K562 (cell line): ENCODE measurements around the gene FLOT2. TPM values are rescaled to one million over a fixed set of nuclear protein-coding genes. Genes with fewer than 3 reads are reported as not detected.

Source experiments
- BHLHE40 ChIP-seq: IDR thresholded peaks from 2 replicates; pipeline ENCODE4 v1.6.1; 2011; ENCODE audit warnings: low read length, improper control_type of control experiment
- BRCA1 ChIP-seq, 2 experiments: fragments of 450-650 bp in 1 of 2; sonication (generic) in 1 of 2; formaldehyde crosslinking in 1 of 2; IDR thresholded peaks; 2 replicates each; pipeline versions ENCODE4 v1.5.0 to v1.6.1; 2017 to 2020; ENCODE audit warnings: mild to moderate bottlenecking in 1 of 2, missing genetic modification reagents in 1 of 2
- CTBP1 ChIP-seq: fragments of 450-650 bp; IDR thresholded peaks from 2 replicates; pipeline ENCODE4 v1.6.1; 2016; ENCODE audit warnings: borderline replicate concordance
- CXXC5 ChIP-seq: fragments of 250-450 bp; sonication (Bioruptor Pico); IDR thresholded peaks from 2 replicates; pipeline ENCODE4 v1.8.0; 2022; ENCODE audit warnings: inconsistent platforms, mild to moderate bottlenecking, moderate library complexity
- EP300 ChIP-seq: IDR thresholded peaks from 2 replicates; pipeline ENCODE4 v1.6.1; 2012; ENCODE audit warnings: low read length, improper control_type of control experiment
- FOSL1 ChIP-seq: fragments of 200-800 bp; sonication (Bioruptor generic); conservative IDR thresholded peaks from 2 replicates; pipeline ENCODE4 v1.6.1; 2016; ENCODE audit warnings: missing genetic modification characterization, missing compliant biosample characterization
- GATAD2A ChIP-seq: fragments of 450-650 bp; IDR thresholded peaks from 2 replicates; pipeline ENCODE4 v1.6.1; 2017
- SMAD3 ChIP-seq: fragments of 450-650 bp; formaldehyde crosslinking; conservative IDR thresholded peaks from 2 replicates; pipeline ENCODE4 v1.4.0; 2020; ENCODE audit warnings: mild to moderate bottlenecking
- ZNF444 ChIP-seq: fragments of 250-450 bp; sonication (Bioruptor Pico); IDR thresholded peaks from 2 replicates; pipeline ENCODE4 v1.4.0; 2020; ENCODE audit warnings: mild to moderate bottlenecking, moderate library complexity
- ZNF778 ChIP-seq: fragments of 450-650 bp; formaldehyde crosslinking; IDR thresholded peaks from 2 replicates; pipeline ENCODE4 v1.4.0; 2020; ENCODE audit warnings: mild to moderate bottlenecking, moderate library complexity
- polyA plus RNA-seq, 8 experiments: library from polyadenylated mRNA; depleted of rRNA in 4 of 8; stranded (reverse) in 5 of 8; unstranded in 3 of 8; fragments of >200 nt; fragmentation: Nextera tagmentation in 2 of 8; fragmentation: Illumina TruSeq in 1 of 8; extraction: Ambion mirVana in 2 of 8; extraction: Trizol in 1 of 8; gene quantifications; 2 replicates each; pipeline versions ENCODE4 v1.2.1 to v1.2.3, GENCODE V29; 2011 to 2014; ENCODE audit warnings: inconsistent platforms in 1 of 8, missing spikeins in 1 of 8
- total RNA-seq, 7 experiments: library from RNA; depleted of rRNA in 6 of 7; stranded (reverse); fragments of >200 nt in 6 of 7; fragmentation: Illumina TruSeq in 2 of 7; extraction: Trizol in 2 of 7; gene quantifications; 2 replicates each; pipeline versions ENCODE4 v1.2.1 to v1.2.3, GENCODE V29; 2011 to 2021; ENCODE audit warnings: low replicate concordance in 1 of 7
- TF ChIP-seq, protein P1 (sequence below): sonication (generic); formaldehyde crosslinking; IDR thresholded peaks from 2 replicates; pipeline ENCODE4 v1.8.0; 2022; ENCODE audit warnings: mild to moderate bottlenecking, missing genetic modification reagents
- TF ChIP-seq, protein P2 (sequence below), 2 experiments: fragments of 450-650 bp; IDR thresholded peaks; 2 replicates each; pipeline ENCODE4 v1.6.1; 2018; ENCODE audit warnings: mild to moderate bottlenecking in 2 of 2, low read depth in 1 of 2; ENCODE audit not compliant: partially characterized antibody in 2 of 2
- TF ChIP-seq, protein P3 (sequence below), 3 experiments: fragments of 200-800 bp in 1 of 3; sonication (Bioruptor generic) in 1 of 3; sonication (generic) in 1 of 3; formaldehyde crosslinking in 1 of 3; IDR thresholded peaks; 2 replicates each; pipeline versions ENCODE4 v1.6.1 to v1.8.0; 2016 to 2022; ENCODE audit warnings: mild to moderate bottlenecking in 2 of 3, missing compliant biosample characterization in 2 of 3, missing genetic modification characterization in 2 of 3, missing genetic modification reagents in 1 of 3
- TF ChIP-seq, protein P4 (sequence below): sonication (generic); formaldehyde crosslinking; IDR thresholded peaks from 2 replicates; pipeline ENCODE4 v1.8.0; 2023; ENCODE audit warnings: missing genetic modification reagents, mild to moderate bottlenecking, borderline replicate concordance
- TF ChIP-seq, protein P5 (sequence below): fragments of 250-450 bp; sonication (Bioruptor Pico); IDR thresholded peaks from 2 replicates; pipeline ENCODE4 v1.8.0; 2022; ENCODE audit warnings: moderate library complexity, mild to moderate bottlenecking, inconsistent platforms

Gene FLOT2
- total and polyA plus RNA-seq, 9 of the 15 experiments (the other 6 are each of a cell fraction or from before 2014, with no cell fraction given), result 17.5 to 138 (median 41.7) TPM

DNA sequence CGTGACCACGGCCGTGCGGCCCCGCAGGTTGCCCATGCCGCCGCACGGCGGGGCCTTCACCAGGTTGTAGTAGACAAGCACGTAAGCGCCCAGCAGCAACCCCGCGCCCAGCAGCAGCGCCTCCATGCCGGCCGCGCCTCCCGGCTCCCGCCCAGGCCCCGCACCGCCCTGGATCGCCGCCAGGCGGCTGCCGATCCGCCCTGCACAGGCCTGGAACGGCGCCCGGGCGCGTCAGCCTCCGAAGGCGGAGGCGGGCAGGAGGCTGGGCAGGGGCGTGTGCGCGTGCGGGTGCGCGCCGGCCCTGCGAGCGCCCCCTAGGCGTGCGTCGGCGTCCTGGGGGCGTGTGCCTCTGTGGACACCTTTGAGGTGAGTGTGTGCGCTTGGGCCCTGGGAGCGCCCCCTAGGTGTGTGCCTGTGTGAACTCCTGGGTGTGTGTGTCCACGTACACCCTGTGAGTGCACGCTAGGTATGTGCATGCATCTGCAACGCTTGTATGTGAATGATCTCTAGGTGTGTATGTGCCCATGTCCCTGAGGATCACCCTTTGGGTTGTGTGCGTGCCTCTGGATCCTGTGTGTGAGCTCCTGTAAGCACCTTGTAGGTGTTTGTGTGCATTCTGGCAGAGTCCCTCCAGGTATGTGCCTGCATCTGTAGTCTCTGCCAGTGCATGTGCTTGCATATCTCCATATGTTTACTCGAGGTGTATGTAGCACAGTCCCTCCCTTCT is 5.4 kb upstream of the FLOT2 start, which contains the start of gene DHRS13 (continued):
- TF ChIP-seq, protein P1, sequence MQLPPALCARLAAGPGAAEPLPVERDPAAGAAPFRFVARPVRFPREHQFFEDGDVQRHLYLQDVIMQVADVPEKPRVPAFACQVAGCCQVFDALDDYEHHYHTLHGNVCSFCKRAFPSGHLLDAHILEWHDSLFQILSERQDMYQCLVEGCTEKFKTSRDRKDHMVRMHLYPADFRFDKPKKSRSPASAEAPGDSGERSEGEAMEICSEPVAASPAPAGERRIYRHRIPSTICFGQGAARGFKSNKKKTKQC (CRISPR knock-in tag), result no peak; the same call in 1 of the 2 replicates
- TF ChIP-seq EP300, result peak; percentile 72
- no peak for TF ChIP-seq BRCA1 (IDR thresholded peaks at IDR 0.05)
- TF ChIP-seq BRCA1 (CRISPR knock-in tag; IDR thresholded peaks at IDR 0.05), result no peak
- TF ChIP-seq, protein P2, sequence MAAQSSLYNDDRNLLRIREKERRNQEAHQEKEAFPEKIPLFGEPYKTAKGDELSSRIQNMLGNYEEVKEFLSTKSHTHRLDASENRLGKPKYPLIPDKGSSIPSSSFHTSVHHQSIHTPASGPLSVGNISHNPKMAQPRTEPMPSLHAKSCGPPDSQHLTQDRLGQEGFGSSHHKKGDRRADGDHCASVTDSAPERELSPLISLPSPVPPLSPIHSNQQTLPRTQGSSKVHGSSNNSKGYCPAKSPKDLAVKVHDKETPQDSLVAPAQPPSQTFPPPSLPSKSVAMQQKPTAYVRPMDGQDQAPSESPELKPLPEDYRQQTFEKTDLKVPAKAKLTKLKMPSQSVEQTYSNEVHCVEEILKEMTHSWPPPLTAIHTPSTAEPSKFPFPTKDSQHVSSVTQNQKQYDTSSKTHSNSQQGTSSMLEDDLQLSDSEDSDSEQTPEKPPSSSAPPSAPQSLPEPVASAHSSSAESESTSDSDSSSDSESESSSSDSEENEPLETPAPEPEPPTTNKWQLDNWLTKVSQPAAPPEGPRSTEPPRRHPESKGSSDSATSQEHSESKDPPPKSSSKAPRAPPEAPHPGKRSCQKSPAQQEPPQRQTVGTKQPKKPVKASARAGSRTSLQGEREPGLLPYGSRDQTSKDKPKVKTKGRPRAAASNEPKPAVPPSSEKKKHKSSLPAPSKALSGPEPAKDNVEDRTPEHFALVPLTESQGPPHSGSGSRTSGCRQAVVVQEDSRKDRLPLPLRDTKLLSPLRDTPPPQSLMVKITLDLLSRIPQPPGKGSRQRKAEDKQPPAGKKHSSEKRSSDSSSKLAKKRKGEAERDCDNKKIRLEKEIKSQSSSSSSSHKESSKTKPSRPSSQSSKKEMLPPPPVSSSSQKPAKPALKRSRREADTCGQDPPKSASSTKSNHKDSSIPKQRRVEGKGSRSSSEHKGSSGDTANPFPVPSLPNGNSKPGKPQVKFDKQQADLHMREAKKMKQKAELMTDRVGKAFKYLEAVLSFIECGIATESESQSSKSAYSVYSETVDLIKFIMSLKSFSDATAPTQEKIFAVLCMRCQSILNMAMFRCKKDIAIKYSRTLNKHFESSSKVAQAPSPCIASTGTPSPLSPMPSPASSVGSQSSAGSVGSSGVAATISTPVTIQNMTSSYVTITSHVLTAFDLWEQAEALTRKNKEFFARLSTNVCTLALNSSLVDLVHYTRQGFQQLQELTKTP (IDR thresholded peaks at IDR 0.05; ENCODE audit: low read depth in 1 of 2, partially characterized antibody in 2 of 2), result peak in 1 of 2 experiments; percentile 74
- peak; percentile 99 for TF ChIP-seq CXXC5 (CRISPR knock-in tag)
- TF ChIP-seq SMAD3, result no peak
- TF ChIP-seq, protein P3, sequence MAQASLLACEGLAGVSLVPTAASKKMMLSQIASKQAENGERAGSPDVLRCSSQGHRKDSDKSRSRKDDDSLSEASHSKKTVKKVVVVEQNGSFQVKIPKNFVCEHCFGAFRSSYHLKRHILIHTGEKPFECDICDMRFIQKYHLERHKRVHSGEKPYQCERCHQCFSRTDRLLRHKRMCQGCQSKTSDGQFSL (CRISPR knock-in tag; IDR thresholded peaks at IDR 0.05), result 0 out of 2 replicates have a peak, but pooled peaks have one; percentile 51
- TF ChIP-seq, protein P3 (tag; IDR thresholded peaks at IDR 0.05), result no peak
- TF ChIP-seq CTBP1, result peak; percentile 100
- TF ChIP-seq BHLHE40, result peak; percentile 97
- TF ChIP-seq ZNF778 (CRISPR knock-in tag), result no peak
- no peak for TF ChIP-seq ZNF444
- TF ChIP-seq GATAD2A, result peak; percentile 93
- TF ChIP-seq, protein P4, sequence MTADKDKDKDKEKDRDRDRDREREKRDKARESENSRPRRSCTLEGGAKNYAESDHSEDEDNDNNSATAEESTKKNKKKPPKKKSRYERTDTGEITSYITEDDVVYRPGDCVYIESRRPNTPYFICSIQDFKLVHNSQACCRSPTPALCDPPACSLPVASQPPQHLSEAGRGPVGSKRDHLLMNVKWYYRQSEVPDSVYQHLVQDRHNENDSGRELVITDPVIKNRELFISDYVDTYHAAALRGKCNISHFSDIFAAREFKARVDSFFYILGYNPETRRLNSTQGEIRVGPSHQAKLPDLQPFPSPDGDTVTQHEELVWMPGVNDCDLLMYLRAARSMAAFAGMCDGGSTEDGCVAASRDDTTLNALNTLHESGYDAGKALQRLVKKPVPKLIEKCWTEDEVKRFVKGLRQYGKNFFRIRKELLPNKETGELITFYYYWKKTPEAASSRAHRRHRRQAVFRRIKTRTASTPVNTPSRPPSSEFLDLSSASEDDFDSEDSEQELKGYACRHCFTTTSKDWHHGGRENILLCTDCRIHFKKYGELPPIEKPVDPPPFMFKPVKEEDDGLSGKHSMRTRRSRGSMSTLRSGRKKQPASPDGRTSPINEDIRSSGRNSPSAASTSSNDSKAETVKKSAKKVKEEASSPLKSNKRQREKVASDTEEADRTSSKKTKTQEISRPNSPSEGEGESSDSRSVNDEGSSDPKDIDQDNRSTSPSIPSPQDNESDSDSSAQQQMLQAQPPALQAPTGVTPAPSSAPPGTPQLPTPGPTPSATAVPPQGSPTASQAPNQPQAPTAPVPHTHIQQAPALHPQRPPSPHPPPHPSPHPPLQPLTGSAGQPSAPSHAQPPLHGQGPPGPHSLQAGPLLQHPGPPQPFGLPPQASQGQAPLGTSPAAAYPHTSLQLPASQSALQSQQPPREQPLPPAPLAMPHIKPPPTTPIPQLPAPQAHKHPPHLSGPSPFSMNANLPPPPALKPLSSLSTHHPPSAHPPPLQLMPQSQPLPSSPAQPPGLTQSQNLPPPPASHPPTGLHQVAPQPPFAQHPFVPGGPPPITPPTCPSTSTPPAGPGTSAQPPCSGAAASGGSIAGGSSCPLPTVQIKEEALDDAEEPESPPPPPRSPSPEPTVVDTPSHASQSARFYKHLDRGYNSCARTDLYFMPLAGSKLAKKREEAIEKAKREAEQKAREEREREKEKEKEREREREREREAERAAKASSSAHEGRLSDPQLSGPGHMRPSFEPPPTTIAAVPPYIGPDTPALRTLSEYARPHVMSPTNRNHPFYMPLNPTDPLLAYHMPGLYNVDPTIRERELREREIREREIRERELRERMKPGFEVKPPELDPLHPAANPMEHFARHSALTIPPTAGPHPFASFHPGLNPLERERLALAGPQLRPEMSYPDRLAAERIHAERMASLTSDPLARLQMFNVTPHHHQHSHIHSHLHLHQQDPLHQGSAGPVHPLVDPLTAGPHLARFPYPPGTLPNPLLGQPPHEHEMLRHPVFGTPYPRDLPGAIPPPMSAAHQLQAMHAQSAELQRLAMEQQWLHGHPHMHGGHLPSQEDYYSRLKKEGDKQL (CRISPR knock-in tag), result no peak; the same call in 1 of the 2 replicates
- TF ChIP-seq FOSL1 (tag), result 0 out of 2 replicates have a peak, but pooled peaks have one; percentile 62
- TF ChIP-seq, protein P5, sequence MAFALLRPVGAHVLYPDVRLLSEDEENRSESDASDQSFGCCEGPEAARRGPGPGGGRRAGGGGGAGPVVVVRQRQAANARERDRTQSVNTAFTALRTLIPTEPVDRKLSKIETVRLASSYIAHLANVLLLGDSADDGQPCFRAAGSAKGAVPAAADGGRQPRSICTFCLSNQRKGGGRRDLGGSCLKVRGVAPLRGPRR (CRISPR knock-in tag), result no peak; the same call in 1 of the 2 replicates
